Gastroesophageal sphincter (tissue), 4 donors: ENCODE measurements around the gene NFYC. TPM values are rescaled to one million over a fixed set of nuclear protein-coding genes. Genes with fewer than 3 reads are reported as not detected.

Experiments
- ATAC-seq: fragments of 150-250 bp; one replicate; pipeline ENCODE4 v1.9.1; 2016; ENCODE audit warnings: mild to moderate bottlenecking, moderate library complexity
- H3K27ac ChIP-seq, 4 donors: fragments of 200-600 bp; sonication (generic) in 3 of 4; 1 replicate in 3 of 4; 2 replicates in 1 of 4; pipeline ENCODE4 v1.5.1; 2016 to 2019
- H3K27me3 ChIP-seq: fragments of 200-600 bp; sonication (generic); one replicate; pipeline ENCODE4 v1.5.1; 2019
- H3K36me3 ChIP-seq, 2 donors: fragments of 200-600 bp; sonication (generic); one replicate each; pipeline ENCODE4 v1.5.1; 2019; ENCODE audit warnings: control low read depth in 1 of 2
- H3K4me1 ChIP-seq, 3 donors: fragments of 200-600 bp; sonication (generic); 1 replicate in 2 of 3; 2 replicates in 1 of 3; pipeline ENCODE4 v1.5.1; 2016 to 2019; ENCODE audit warnings: control low read depth in 2 of 3
- H3K4me3 ChIP-seq, 2 donors: fragments of 200-600 bp; sonication (generic); one replicate each; pipeline ENCODE4 v1.5.1; 2019; ENCODE audit warnings: mild to moderate bottlenecking in 1 of 2, moderate library complexity in 1 of 2
- H3K9me3 ChIP-seq, 3 donors: fragments of 200-600 bp; sonication (generic); one replicate each; pipeline ENCODE4 v1.5.1; 2017 to 2019; ENCODE audit warnings: control low read depth in 2 of 3
- EP300 ChIP-seq: sonication (generic); formaldehyde crosslinking; IDR thresholded peaks from one replicate; pipeline ENCODE4 v1.6.1; 2017; ENCODE audit warnings: antibody characterized with exemption, mild to moderate bottlenecking
- POLR2A ChIP-seq, 2 donors: fragments of 450-650 bp; IDR thresholded peaks; one replicate each; pipeline ENCODE4 v1.6.1; 2017; ENCODE audit warnings: antibody characterized with exemption in 2 of 2, mild to moderate bottlenecking in 2 of 2, moderate library complexity in 1 of 2
- POLR2AphosphoS5 ChIP-seq: sonication (generic); formaldehyde crosslinking; IDR thresholded peaks from one replicate; pipeline ENCODE4 v1.6.1; 2017; ENCODE audit warnings: antibody characterized with exemption
- WGBS, 2 donors: methylation state at CpG; one replicate each; pipeline ENCODE4 v1.1.5; 2018; ENCODE audit warnings: low coverage in 1 of 2; 5-methylcytosine and 5-hydroxymethylcytosine counted together
- total RNA-seq, 4 donors: library from RNA; depleted of rRNA; stranded (reverse); fragments of >200 nt; gene quantifications; one replicate each; pipeline ENCODE4 v1.1.0, GENCODE V29; 2016
- TF ChIP-seq, protein P1 (sequence below), 4 experiments: fragments of 200-600 bp in 2 of 4; fragments of 450-650 bp in 2 of 4; sonication (generic) in 1 of 4; IDR thresholded peaks; one replicate each; pipeline ENCODE4 v1.5.1; 2017 to 2019; ENCODE audit warnings: antibody characterized with exemption in 4 of 4, mild to moderate bottlenecking in 2 of 4, moderate library complexity in 2 of 4

Gene NFYC
- total RNA-seq, 4 donors from 2014 or later = 32.4 to 54.2 (median 46.5) TPM

DNA sequence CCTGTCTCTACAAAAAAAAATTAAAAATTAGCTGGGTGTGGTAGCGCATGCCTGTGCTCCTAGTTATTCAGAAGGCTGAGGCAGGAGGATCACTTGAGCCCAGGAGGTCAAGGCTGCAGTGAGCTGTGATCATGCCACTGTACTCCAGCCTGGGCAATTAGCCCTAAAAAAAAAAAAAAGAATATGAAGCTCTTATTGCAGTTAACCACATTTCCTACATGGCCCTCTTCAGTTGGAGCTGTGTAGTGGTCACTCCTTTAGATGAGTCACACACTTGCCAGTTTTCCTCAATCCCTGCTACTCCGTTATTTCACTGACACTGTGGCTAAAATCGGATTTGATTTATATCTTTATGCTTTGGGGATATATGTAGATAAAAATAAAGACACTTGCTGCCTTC is 11.8 kb downstream of the NFYC start:
- TF ChIP-seq POLR2AphosphoS5 (no peak), EP300 (no peak), POLR2A (IDR thresholded peaks at IDR 0.05) (no peak)
- TF ChIP-seq, protein P1, sequence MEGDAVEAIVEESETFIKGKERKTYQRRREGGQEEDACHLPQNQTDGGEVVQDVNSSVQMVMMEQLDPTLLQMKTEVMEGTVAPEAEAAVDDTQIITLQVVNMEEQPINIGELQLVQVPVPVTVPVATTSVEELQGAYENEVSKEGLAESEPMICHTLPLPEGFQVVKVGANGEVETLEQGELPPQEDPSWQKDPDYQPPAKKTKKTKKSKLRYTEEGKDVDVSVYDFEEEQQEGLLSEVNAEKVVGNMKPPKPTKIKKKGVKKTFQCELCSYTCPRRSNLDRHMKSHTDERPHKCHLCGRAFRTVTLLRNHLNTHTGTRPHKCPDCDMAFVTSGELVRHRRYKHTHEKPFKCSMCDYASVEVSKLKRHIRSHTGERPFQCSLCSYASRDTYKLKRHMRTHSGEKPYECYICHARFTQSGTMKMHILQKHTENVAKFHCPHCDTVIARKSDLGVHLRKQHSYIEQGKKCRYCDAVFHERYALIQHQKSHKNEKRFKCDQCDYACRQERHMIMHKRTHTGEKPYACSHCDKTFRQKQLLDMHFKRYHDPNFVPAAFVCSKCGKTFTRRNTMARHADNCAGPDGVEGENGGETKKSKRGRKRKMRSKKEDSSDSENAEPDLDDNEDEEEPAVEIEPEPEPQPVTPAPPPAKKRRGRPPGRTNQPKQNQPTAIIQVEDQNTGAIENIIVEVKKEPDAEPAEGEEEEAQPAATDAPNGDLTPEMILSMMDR (IDR thresholded peaks at IDR 0.05) = no peak
- ATAC-seq = no peak
- peaks cover 0 to 64% (median 2%) of the 10 kb centered on the region in 3 donors for H3K4me1 ChIP-seq
- H3K4me3 ChIP-seq = no peak overlapping the region
- H3K27ac ChIP-seq = no peak overlapping the region
- 34 to 61% methylated on average over 2 to 3 of the region's 3 CpGs for WGBS, 2 donors
- no peaks in the 10 kb centered on the region for H3K27me3 ChIP-seq
- no peaks in the 10 kb centered on the region for H3K9me3 ChIP-seq
- H3K36me3 ChIP-seq = no peaks in the 10 kb centered on the region

DNA sequence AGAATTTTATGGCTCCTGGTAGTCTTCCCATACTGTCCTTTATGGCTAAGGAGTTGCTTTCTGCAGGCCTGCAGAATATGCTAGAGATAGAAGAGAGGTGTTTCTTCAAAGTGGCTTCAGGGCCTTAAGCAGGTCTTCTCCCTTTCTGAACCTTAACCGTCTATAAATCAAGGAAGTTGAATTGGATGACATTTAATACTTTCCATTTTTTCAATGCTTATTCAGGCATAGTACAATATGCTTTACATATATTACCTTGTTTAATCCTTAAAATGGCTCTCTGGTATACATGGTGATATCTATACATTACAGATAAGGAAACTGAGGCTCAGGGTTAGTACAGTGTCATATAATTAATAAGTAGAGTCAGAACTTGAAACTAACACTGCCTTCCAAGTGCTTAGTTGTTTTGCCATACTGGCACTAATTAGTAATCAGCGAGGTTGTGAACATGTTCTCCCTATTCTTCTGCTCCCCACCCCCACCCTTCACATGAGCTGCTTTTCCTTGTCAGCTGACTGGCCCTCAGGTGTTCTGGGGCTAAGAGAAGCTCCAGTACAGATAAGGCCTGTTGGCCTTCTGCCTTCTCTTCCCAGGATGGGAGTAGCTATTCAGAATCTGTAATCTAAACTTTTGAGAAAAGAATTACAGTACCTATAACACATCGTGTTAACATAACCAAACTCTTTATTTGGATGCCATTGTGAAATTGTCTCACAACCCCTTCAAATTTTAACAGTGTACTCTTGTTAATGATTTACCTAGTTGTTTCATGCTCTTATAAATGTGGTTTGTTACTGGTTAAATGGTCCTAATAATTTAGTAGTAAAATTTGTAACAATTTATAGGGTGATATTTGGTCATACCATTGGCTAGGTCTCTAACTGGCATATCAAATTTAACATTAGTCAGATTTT is 13.6 kb downstream of the NFYC start:
- Histone ChIP-seq H3K36me3 (no peaks in the 10 kb centered on the region), H3K4me1 (peaks cover 2 to 61% (median 4%) of the 10 kb centered on the region in 3 donors), H3K27ac (no peak overlapping the region), H3K9me3 (no peaks in the 10 kb centered on the region), H3K4me3 (no peak overlapping the region), H3K27me3 (no peaks in the 10 kb centered on the region)
- TF ChIP-seq POLR2A (IDR thresholded peaks at IDR 0.05) (no peak), POLR2AphosphoS5 (no peak), EP300 (no peak)
- TF ChIP-seq, protein P1 (IDR thresholded peaks at IDR 0.05) = no peak
- 79 to 93% methylated on average over 3 of the region's 3 CpGs for WGBS, 2 donors
- ATAC-seq = no peak

DNA sequence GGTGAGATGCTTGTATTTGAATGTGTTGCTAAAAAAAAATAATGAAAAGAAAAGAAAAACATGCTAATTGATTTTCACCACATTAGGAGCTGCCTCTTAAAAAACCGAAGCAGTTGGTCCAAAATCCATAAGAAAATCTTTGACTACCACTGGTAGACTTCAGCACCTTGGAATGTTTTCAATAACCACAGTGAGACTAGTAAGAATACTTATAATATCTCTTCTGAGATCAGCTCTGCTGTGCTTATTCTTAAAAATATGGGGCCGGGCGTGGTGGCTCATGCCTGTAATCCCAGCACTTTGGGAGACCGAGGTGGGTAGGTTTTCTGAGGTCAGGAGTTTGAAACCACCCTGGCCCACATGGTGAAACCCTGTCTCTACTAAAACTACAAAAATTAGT is 15.1 kb downstream of the NFYC start:
- 92 to 100% methylated on average over 1 of the region's 4 CpGs for WGBS, 2 donors
- Histone ChIP-seq H3K27ac (no peak overlapping the region), H3K27me3 (no peaks in the 10 kb centered on the region), H3K9me3 (no peaks in the 10 kb centered on the region), H3K4me3 (no peak overlapping the region), H3K4me1 (peaks cover 2 to 68% (median 11%) of the 10 kb centered on the region in 3 donors), H3K36me3 (no peaks in the 10 kb centered on the region)
- no peak for ATAC-seq
- TF ChIP-seq, protein P1 (IDR thresholded peaks at IDR 0.05) = no peak
- TF ChIP-seq POLR2AphosphoS5 (no peak), POLR2A (IDR thresholded peaks at IDR 0.05) (no peak), EP300 (no peak)

DNA sequence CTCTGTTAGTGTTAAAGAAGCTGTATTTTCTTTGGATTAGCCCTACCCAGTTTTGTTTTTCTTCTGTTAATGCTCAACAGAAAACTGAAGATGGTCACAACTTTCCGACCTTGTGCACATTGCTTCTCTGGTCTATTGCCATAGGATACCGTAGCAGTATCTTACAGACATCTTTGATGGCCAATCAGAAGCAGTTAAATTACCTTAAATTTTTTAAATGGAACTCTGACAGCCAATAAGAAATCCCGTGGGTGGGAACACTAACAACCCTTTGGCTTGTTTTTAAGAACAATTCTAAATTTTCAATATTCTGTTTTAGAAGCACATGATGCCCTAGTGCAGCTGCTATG is 17.2 kb downstream of the NFYC start:
- 0 to 3% methylated on average over 3 of the region's 3 CpGs for WGBS, 2 donors

DNA sequence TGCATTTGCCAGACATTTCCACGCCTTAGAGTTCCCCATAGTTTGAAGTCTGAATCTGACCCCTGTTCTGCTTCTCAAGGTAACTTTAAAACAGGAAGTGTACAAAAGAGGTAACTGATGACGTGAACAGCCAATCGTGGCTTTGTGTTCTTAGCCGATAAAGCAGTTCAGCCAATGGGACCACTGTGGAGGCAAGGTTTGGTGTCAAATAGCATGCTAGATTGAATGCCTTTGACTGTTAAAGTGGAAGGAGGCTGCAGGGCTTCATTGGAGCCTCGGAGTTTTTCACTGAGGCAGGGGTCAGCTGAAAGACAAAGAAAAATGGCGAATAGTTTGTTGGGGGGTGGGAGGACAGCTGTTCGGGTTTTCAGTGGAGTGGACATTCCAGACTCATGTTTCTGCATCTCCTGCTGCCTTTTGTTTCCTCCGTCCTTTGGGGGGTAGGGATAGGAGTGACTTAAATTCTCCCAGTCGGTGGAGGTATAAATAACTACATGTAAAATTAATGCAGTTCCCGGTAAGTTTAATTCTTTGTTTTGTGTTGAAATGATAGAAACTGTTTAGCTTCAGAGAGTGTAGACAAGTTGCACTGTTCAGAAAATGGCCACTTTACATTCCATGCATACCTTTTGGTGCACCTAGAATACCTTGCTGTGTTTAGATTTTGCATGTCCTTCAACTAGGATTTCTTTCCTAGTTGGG is 17.7 kb downstream of the NFYC start:
- H3K27ac ChIP-seq = peak overlapping the region; percentile 81 to 98 (median 82)

More for the DNA sequence above, 17.2 kb downstream of the NFYC start:
- Histone ChIP-seq H3K9me3 (no peaks in the 10 kb centered on the region), H3K27ac (peak overlapping the region; percentile 81 to 98 (median 82)), H3K4me3 (peak overlapping the region; percentile 47 to 100), H3K4me1 (peaks cover 1 to 68% (median 21%) of the 10 kb centered on the region in 3 donors), H3K36me3 (no peaks in the 10 kb centered on the region), H3K27me3 (no peaks in the 10 kb centered on the region)
- peak; percentile 63 for ATAC-seq
- TF ChIP-seq POLR2A (IDR thresholded peaks at IDR 0.05) (peak in 1 of 2 donors; percentile 7), POLR2AphosphoS5 (no peak)

More for the DNA sequence above, 17.7 kb downstream of the NFYC start:
- peak; percentile 94 for ATAC-seq
- Histone ChIP-seq H3K9me3 (no peaks in the 10 kb centered on the region), H3K36me3 (no peaks in the 10 kb centered on the region), H3K4me1 (peaks cover 5 to 68% (median 25%) of the 10 kb centered on the region in 3 donors), H3K27me3 (no peaks in the 10 kb centered on the region), H3K4me3 (peak overlapping the region; percentile 47 to 100)
- 0% methylated on average over 4 to 10 of the region's 10 CpGs for WGBS, 2 donors
- peak in 1 of 2 donors; percentile 19 for TF ChIP-seq POLR2A (IDR thresholded peaks at IDR 0.05)
- TF ChIP-seq, protein P1 (IDR thresholded peaks at IDR 0.05) = no peak
- TF ChIP-seq POLR2AphosphoS5 = peak; percentile 27
- TF ChIP-seq EP300 = no peak
